PC-3 (cell line): ENCODE results near the gene C4orf50.

Source experiments
- CTCF ChIP-seq: fragments of 300-600 bp; sonication (generic); conservative IDR thresholded peaks from 2 replicates; pipeline ENCODE4 v1.5.1; 2017; ENCODE audit warnings: antibody characterized with exemption, low read depth, mild to moderate bottlenecking, low read length
- EZH2phosphoT487 ChIP-seq: fragments of 300-600 bp; sonication (generic); IDR thresholded peaks from 2 replicates; pipeline ENCODE4 v1.6.1; 2018; ENCODE audit warnings: mild to moderate bottlenecking, antibody characterized with exemption, low read length, borderline replicate concordance

- TF ChIP-seq CTCF: no peak
- TF ChIP-seq EZH2phosphoT487: no peak
Observed at GRCh38 chr4:6064383-6064782, 46.2 kb upstream of the C4orf50 start.
